Measurements from ENCODE around the gene JAKMIP2. TPM values are rescaled to one million over a fixed set of nuclear protein-coding genes. Genes with fewer than 3 reads are reported as not detected.
"Not testable (repeated sequence)": the region's sequence is repeated elsewhere in the genome, so short reads cannot be mapped to it uniquely, and the experiment has no call there.

Gene JAKMIP2
- polyA plus RNA-seq, 12 donors: 1.1 to 14.1 (median 3.1) TPM; not detected in 1

GRCh38 chr5:147658293-147658932, 124.1 kb downstream of the JAKMIP2 start:
- DNase-seq: no peak

- DNase-seq: no peak
These were observed 133.9 kb downstream of the JAKMIP2 start for GRCh38 chr5:147648597-147648996.

DNA sequence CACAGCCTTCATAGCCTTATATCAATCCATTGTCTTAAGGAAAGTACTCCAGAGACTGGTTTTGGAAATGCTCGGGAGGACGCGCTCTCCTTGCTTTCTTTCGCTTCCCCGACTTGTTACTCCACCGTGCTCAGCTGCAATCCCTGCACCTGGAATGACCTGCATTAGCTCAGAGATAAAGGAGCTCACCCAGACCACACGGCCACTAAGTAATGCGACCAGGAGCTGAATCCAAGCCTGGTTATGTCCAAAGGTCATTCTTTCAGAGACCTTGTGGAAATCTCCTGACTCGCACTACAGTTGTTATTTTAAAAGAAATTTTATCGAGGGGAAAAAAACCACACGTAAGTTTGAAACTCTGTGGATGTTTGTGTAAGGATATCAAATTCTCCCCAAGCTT, 137.3 kb downstream of the JAKMIP2 start:
- no peak for DNase-seq

- no peak for DNase-seq
These were observed 138.1 kb downstream of the JAKMIP2 start for GRCh38 chr5:147644460-147644859.

DNA sequence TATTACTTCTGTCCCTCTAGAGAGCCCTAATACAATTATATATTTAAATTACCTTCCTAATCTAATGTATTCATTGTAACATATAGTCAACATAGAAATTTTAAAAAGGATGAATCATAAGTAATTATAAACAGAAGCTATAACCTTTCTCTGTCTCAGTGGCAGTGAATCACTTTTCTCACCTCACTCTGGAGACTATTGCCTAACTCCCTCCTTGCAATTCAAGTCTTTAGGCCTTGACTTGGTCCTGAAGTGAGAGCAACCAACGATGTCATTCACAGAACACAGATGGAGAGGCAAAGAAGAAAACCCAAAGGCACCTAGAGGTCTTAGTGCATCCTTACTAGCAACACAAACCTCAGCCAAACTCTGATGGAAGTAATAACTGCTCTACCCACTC, 139.4 kb downstream of the JAKMIP2 start:
- no peak for DNase-seq

GRCh38 chr5:147642666-147643065, 139.9 kb downstream of the JAKMIP2 start:
- DNase-seq: no peak

DNA sequence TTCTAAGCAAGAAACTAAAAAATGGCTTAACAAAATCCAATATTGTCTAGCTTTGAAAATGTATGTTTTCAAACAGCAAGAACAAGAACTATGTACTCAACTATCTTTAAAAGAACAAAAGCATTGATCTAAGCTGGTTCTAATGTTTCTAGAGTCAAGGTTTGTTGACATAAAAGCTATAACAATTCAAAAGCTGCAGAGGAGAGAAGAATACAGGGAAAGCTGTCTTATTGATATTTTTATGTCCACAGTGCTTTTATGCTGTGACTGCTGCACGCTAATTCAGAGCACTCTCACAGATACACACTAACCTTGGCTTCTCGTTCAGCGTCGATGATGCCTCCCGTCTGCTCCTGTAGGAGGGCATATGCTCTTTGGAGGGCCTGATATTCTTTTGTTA, 143.2 kb downstream of the JAKMIP2 start:
- no peak for DNase-seq

GRCh38 chr5:147636729-147636984, 145.9 kb downstream of the JAKMIP2 start:
- no peak for DNase-seq

DNA sequence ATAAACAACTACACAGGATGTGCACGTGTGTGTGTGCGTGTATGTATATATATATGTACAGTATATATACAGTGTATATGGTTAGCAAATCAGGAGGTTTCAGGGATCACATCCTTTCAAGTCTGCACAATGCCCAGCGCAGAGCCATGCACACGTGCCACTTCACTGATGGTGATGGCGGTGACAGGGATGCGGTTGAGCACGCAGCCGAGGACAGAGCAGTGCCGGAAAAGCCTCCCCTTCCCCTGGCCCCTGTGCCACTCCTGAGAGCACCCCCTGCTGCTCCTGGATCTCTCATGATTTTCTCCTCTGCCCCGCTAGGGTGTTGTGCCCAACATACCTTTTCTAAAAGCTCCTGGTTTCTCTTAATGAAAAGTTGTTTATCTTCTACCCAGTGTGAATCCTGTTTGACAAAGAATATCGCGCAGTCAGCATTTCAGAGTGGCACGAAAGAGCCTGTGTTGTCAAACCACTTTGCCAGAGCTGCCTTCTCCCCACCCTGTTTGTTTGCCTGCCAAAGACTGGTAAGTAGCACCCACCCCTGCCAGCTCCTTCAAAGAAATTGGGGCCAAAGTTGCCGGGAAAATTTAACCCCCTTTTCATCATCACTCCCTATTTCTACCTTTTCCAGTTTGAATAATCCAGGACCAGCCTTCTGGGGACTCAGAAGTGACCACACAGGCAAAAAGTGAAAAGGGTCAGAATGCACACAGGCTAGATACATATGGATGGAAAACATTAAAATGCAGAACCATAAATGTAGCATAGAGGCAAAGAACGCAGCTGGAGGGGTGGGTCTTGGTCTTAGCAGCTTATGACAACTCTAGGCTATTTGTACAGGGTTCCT, 146.4 kb downstream of the JAKMIP2 start:
- DNase-seq: no peak

DNA sequence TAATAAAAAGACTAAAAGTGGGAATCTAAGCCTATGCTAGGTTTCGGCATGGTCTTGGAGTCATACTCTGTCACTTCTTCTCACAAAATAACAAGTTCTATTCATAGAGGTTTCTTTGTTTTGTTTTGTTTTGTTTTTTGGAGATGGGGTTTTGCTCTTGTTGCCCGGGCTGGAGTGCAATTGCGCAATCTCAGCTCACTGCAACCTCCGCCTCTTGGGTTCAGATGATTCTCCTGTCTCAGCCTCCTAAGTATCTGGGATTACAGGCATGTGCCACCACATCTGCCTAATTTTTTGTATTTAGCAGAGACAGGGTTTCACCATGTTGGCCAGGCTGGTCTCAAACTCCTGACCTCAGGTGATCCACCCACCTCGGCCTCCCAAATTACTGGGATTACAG, 147.1 kb downstream of the JAKMIP2 start:
- DNase-seq: not testable (repeated sequence)

DNA sequence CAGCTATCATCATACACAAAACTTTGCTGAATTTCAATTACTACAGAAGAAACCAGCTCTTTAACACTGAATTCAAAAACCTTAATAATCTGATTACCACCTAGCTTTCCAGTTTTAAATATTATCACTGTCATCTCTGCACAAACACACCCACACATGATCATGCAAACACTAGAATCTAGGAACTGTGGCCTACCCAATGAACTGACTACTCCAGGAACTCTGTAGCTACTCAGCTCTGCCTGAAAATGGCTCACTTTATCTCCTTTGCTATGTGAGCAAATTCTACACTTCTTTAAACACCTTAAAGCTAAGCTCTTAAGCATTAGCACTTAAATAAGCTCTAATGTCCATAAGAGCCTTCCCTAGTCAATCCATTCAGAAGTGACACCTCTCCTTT, 149.4 kb downstream of the JAKMIP2 start:
- DNase-seq: no peak

DNA sequence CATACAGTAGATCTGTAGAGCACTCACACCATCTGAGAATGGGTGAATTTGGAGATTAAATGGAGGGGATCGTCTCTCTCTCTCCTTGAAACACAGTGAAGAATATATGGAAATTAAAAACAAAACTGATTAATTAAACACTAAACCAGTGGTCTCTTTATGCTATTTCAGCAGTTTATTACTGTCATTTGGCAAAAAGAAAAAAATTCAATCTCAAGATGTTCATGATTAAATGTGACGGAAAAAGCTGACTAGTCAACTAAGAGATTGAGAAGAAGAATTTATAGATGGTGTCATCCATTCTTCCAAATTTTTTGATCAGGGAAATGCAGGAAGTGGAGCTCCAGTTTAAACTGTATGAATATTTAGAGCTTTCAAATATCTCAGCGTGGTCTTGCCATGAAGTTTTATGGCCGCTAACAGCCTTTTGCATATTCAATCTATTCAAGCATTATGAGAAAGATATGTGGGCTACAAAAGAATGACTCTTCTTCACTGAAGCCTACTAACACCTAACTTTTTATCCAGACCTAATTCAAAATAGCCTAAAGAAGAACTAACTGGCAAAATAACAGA, 151.0 kb downstream of the JAKMIP2 start:
- no peak for DNase-seq

- no peak for DNase-seq
These were observed 153.3 kb downstream of the JAKMIP2 start for GRCh38 chr5:147629196-147629595.

- DNase-seq: peak; percentile 76
These were observed 154.3 kb downstream of the JAKMIP2 start for GRCh38 chr5:147628058-147628895.

GRCh38 chr5:147626464-147626863, 156.1 kb downstream of the JAKMIP2 start:
- no peak for DNase-seq

DNA sequence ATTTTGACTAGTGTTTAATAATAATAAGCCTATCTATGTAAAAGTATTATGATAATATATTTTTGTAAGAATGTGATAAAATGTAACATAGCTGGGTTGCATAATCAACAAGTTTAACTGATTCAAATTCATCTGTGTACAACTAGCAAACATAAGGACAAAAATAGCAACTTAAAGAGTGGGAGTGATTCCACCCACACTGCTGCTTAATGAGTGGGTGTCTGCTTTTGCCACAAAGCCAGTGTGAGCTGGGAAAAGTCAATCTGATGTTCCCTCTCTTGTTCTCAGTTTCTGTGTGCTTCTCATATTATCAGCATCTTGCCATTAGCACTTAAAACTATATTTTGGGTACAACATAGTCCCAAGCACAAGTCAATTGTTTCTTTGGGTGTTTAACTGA, 161.5 kb downstream of the JAKMIP2 start:
- no peak for DNase-seq

- no peak for DNase-seq
These were observed 163.1 kb downstream of the JAKMIP2 start for GRCh38 chr5:147619281-147619878.

- DNase-seq: peak; percentile 4
These were observed 164.7 kb downstream of the JAKMIP2 start for GRCh38 chr5:147617711-147618350.

DNA sequence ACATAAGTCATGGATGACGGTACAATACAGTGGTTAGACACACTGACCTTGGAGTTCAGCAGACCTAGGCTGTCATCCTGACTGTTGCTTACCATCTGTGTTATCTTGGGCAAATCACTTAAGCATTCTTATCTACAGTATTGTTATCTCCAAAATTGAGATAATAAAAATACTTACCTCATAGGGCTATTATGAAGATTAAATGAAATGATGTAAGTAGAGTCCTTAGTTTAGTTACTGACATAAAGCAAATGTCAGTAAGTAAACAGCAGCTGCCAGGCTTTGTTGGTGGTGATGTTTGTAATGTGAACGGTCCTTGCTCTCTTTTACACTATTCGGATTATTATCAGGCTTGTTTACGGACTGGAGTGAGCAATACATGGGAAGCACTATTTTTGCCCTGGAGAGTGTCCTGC, 165.3 kb downstream of the JAKMIP2 start:
- DNase-seq: no peak

DNA sequence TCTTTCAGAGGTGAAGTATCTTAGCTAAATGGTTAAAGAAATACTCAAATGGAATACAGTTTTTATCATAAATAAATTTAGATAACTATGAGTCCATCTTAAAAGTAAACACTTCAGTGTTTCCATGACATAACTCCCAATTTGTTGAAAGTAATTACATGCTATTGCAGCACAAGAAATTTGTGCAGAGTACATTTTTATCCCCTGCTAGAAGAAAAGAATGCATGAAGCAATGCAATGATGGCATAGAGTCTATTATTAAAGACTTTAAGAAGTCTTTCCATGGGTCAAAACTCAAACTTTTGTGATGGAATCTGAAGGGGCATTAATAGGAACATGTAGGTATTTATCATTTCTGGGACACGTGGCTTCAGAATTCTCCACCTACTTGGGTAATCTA, 166.1 kb downstream of the JAKMIP2 start:
- DNase-seq: no peak

DNA sequence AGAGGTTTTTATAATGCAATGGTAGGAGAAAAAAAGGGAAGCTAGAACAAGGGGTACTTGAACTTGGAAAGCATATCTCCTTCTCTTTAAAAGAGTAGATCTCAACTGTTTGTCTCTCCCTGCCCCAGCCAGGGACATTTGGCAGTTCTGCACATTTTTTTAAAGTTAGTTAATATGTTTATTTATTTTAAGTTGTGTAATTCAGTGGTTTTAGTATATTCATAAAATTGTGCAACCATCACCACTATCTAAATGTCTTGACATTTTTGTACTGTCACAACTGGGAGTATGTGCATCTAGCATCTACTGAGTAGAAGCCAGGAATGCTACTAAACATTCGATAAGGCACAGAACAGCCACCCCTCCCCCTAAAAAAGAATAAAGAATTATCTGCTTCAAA, 169.2 kb downstream of the JAKMIP2 start:
- no peak for DNase-seq

Measured in muscle of arm (tissue), 12 donors.